ENCODE data around the gene TJAP1.
"Not testable (repeated sequence)": the region's sequence is repeated elsewhere in the genome, so short reads cannot be mapped to it uniquely, and the experiment has no call there.

Gene TJAP1

GRCh38 chr6:43522547-43523261, 45.3 kb downstream of the TJAP1 start:
- no peak for TF ChIP-seq CTCF (IDR thresholded peaks at IDR 0.05; ENCODE audit: low read depth, low read length)
- H3K4me3 ChIP-seq (ENCODE audit: low read depth, low read length), result no peak overlapping the region
- peaks cover 97% of the 10 kb centered on the region for H3K36me3 ChIP-seq
- no peaks in the 10 kb centered on the region for H3K27me3 ChIP-seq (ENCODE audit: insufficient read depth, low read depth, severe bottlenecking)
- H3K9me3 ChIP-seq (ENCODE audit: severe bottlenecking), result no peaks in the 10 kb centered on the region
- DNase-seq, result no peak
- no peak overlapping the region for H3K27ac ChIP-seq

- H3K27me3 ChIP-seq (ENCODE audit: insufficient read depth, low read depth, severe bottlenecking), result no peaks in the 10 kb centered on the region
- no peak for DNase-seq
- peaks cover 100% of the 10 kb centered on the region for H3K36me3 ChIP-seq
- no peaks in the 10 kb centered on the region for H3K9me3 ChIP-seq (ENCODE audit: severe bottlenecking)
- no peak overlapping the region for H3K27ac ChIP-seq
- TF ChIP-seq CTCF (IDR thresholded peaks at IDR 0.05; ENCODE audit: low read depth, low read length), result no peak
- no peak overlapping the region for H3K4me3 ChIP-seq (ENCODE audit: low read depth, low read length)
Observed at GRCh38 chr6:43523284-43523683, 45.9 kb downstream of the TJAP1 start.

GRCh38 chr6:43524483-43524961, 47.2 kb downstream of the TJAP1 start:
- DNase-seq, result no peak

GRCh38 chr6:43532201-43532600, 54.8 kb downstream of the TJAP1 start:
- no peak for DNase-seq
- H3K4me3 ChIP-seq (ENCODE audit: low read depth, low read length), result no peak overlapping the region
- H3K27ac ChIP-seq, result no peak overlapping the region
- H3K9me3 ChIP-seq (ENCODE audit: severe bottlenecking), result no peaks in the 10 kb centered on the region
- H3K27me3 ChIP-seq (ENCODE audit: insufficient read depth, low read depth, severe bottlenecking), result no peaks in the 10 kb centered on the region
- peaks cover 96% of the 10 kb centered on the region for H3K36me3 ChIP-seq
- TF ChIP-seq CTCF (IDR thresholded peaks at IDR 0.05; ENCODE audit: low read depth, low read length), result no peak

More at GRCh38 chr6:43524483-43524961, 47.2 kb downstream of the TJAP1 start:
- Histone ChIP-seq H3K27me3 (ENCODE audit: insufficient read depth, low read depth, severe bottlenecking) (no peaks in the 10 kb centered on the region), H3K36me3 (peaks cover 99% of the 10 kb centered on the region), H3K4me3 (ENCODE audit: low read depth, low read length) (no peak overlapping the region), H3K27ac (no peak overlapping the region), H3K9me3 (ENCODE audit: severe bottlenecking) (no peaks in the 10 kb centered on the region)
- no peak for TF ChIP-seq CTCF (IDR thresholded peaks at IDR 0.05; ENCODE audit: low read depth, low read length)

- not testable (repeated sequence) for H3K9me3 ChIP-seq (ENCODE audit: severe bottlenecking); H3K27me3 ChIP-seq (ENCODE audit: insufficient read depth, low read depth, severe bottlenecking); DNase-seq; H3K4me3 ChIP-seq (ENCODE audit: low read depth, low read length); H3K27ac ChIP-seq
- H3K36me3 ChIP-seq, result peaks cover 94% of the 10 kb centered on the region
Observed at GRCh38 chr6:43538986-43539385, 61.6 kb downstream of the TJAP1 start.

- not testable (repeated sequence) for H3K27ac ChIP-seq; H3K9me3 ChIP-seq (ENCODE audit: severe bottlenecking); DNase-seq; H3K4me3 ChIP-seq (ENCODE audit: low read depth, low read length); H3K27me3 ChIP-seq (ENCODE audit: insufficient read depth, low read depth, severe bottlenecking)
- peaks cover 94% of the 10 kb centered on the region for H3K36me3 ChIP-seq
Observed at GRCh38 chr6:43539409-43539808, 62.0 kb downstream of the TJAP1 start.

- peaks cover 94% of the 10 kb centered on the region for H3K36me3 ChIP-seq
- no peak for DNase-seq
- no peak overlapping the region for H3K27ac ChIP-seq
- H3K4me3 ChIP-seq (ENCODE audit: low read depth, low read length), result no peak overlapping the region
- H3K27me3 ChIP-seq (ENCODE audit: insufficient read depth, low read depth, severe bottlenecking), result no peaks in the 10 kb centered on the region
- no peak for TF ChIP-seq CTCF (IDR thresholded peaks at IDR 0.05; ENCODE audit: low read depth, low read length)
- H3K9me3 ChIP-seq (ENCODE audit: severe bottlenecking), result no peaks in the 10 kb centered on the region
Observed at GRCh38 chr6:43540507-43540906, 63.1 kb downstream of the TJAP1 start.

Data from WERI-Rb-1 (cell line).